Muscle layer of duodenum (tissue), 2 donors: ENCODE results near the gene AAK1.
A peak's percentile ranks its signal among the peaks of the same experiment; 100 is the strongest.
"Not testable (repeated sequence)": the region's sequence is repeated elsewhere in the genome, so short reads cannot be mapped to it uniquely, and the experiment has no call there.

Source experiments
- H3K27ac ChIP-seq: one replicate; pipeline ENCODE4 v1.7.0; 2013; ENCODE audit warnings: mild to moderate bottlenecking, low read length
- H3K27me3 ChIP-seq: one replicate; pipeline ENCODE4 v1.7.0; 2013; ENCODE audit warnings: low read depth, mild to moderate bottlenecking, control low read depth, low read length
- H3K36me3 ChIP-seq, 2 donors: one replicate each; pipeline ENCODE4 v1.7.0; 2013; ENCODE audit warnings: low read length in 2 of 2, control low read depth in 1 of 2, mild to moderate bottlenecking in 1 of 2; ENCODE audit not compliant: insufficient read depth in 2 of 2, control insufficient read depth in 1 of 2
- H3K4me1 ChIP-seq, 2 donors: one replicate each; pipeline ENCODE4 v1.7.0; 2013; ENCODE audit warnings: low read length in 2 of 2, mild to moderate bottlenecking in 2 of 2, control low read depth in 1 of 2, moderate library complexity in 1 of 2; ENCODE audit not compliant: insufficient read depth in 2 of 2, control insufficient read depth in 1 of 2
- H3K4me3 ChIP-seq, 2 donors: one replicate each; pipeline ENCODE4 v1.7.0; 2013; ENCODE audit warnings: low read length in 2 of 2, low read depth in 1 of 2, mild to moderate bottlenecking in 1 of 2
- H3K9me3 ChIP-seq, 2 donors: one replicate each; pipeline ENCODE4 v1.7.0; 2013; ENCODE audit warnings: low read length in 2 of 2, control low read depth in 1 of 2, mild to moderate bottlenecking in 1 of 2; ENCODE audit not compliant: control insufficient read depth in 1 of 2
- donor health status: healthy.

The AAK1 gene

DNA sequence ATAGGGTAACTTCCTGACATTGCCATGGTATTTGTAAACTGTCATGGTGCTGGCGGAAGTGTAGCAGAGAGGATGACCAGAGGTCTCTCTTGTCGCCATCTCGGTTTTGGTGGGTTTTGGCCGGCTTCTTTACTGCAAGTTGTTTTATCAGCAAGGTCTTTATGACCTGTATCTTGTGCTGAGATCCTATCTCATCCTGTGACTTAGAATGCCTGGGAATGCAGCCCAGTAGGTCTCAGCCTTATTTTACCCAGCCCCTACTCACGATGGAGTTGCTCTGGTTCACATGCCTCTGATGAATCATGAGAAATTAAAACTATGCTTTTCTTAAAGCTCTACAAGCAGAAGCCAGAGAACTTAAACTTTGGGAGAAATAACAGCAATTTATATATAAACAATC lies 193.6 kb downstream of the AAK1 start:
- H3K27me3 ChIP-seq = no peaks in the 10 kb centered on the region
- H3K27ac ChIP-seq = no peak overlapping the region
- H3K4me3 ChIP-seq = no peak overlapping the region
- no peaks in the 10 kb centered on the region for H3K36me3 ChIP-seq
- H3K4me1 ChIP-seq = no peaks in the 10 kb centered on the region
- no peaks in the 10 kb centered on the region for H3K9me3 ChIP-seq

DNA sequence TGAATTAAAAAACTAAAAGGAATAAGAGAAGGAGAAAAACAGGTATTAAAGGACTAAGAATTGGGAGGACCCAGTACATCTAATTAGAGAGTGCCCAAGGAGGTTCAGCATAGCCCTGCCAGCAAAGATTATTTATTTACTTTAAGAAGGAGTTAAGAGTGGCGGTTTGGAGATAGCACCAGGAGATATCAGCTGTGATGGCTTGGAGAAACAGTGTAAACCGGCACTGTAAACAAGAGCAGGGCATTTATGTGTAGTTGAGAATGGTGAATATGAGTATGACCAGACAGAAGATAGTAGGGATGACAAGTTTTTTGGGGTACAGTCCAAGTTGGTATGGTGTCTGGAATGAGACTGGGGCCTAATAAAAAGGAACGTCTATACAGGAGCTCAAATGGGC lies 199.9 kb downstream of the AAK1 start:
- H3K36me3 ChIP-seq, H3K27me3 ChIP-seq, H3K4me3 ChIP-seq, H3K4me1 ChIP-seq, H3K9me3 ChIP-seq, H3K27ac ChIP-seq: not testable (repeated sequence)

DNA sequence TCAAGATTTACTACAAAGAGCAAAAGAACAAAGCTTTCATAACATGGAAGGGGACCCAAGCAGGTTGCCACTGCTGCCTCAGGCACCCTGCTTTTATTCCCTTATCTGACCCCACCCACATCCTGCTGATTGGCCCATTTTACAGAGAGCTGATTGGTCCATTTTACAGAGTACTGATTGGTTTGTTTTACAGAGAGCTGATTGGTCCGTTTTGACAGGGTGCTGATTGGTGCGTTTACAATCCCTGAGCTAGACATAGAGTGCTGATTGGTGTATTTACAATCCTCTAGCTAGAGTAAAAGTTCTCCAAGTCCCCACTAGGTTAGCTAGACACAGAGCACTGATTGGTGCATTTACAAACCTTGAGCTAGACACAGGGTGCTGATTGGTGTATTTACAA lies 204.0 kb downstream of the AAK1 start:
- not testable (repeated sequence) for H3K27me3 ChIP-seq, H3K9me3 ChIP-seq, H3K27ac ChIP-seq, H3K36me3 ChIP-seq, H3K4me3 ChIP-seq
- H3K4me1 ChIP-seq = peaks cover 11 to 12% of the 10 kb centered on the region in 2 donors

DNA sequence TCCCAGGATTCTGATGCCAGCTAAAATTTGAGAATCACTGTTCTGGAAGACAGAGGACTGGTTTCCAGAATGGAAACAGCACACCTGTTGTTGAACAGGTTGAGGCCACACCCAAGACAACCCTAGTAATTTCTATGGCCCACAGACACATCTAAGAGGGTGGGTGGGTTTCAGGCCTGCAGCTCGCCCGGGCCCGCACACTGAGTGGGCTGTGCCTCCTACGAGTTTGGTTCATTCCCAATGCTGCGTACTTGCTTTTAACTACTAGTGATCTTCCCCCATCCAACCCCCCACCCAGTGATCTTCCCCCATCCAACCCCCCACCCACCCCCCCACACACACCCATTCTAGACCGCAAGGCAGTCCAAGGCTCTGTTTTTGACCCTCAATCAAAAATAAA lies 205.0 kb downstream of the AAK1 start:
- Histone ChIP-seq H3K36me3 (peaks cover 0 to 5% of the 10 kb centered on the region in 2 donors), H3K27ac (no peak overlapping the region), H3K4me3 (no peak overlapping the region), H3K4me1 (peaks cover 12 to 13% of the 10 kb centered on the region in 2 donors), H3K9me3 (no peaks in the 10 kb centered on the region), H3K27me3 (no peaks in the 10 kb centered on the region)

DNA sequence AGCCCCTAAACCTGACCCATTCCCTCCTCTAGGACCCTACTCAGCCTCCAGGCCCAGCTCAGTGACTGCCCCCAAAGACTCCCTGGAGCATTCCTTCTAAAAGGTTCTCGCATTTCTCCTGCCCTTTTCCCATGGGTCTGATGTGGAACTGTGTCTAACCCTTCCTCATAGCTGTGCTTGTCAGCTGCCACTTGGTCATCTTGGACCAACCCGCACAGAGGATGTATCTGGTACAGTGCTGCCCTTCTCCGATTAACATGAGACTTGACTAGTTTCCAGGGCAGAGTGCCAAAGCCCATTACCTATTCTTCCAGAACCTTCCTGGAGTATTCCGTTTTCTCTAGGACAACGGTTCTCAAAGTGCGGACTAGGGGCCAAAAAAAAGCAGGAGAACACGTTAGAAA lies 205.8 kb downstream of the AAK1 start:
- Histone ChIP-seq H3K27me3 (no peaks in the 10 kb centered on the region), H3K9me3 (no peaks in the 10 kb centered on the region), H3K36me3 (peaks cover 0 to 5% of the 10 kb centered on the region in 2 donors), H3K4me3 (peak overlapping the region; percentile 89 to 90), H3K27ac (peak overlapping the region; percentile 99), H3K4me1 (peaks cover 12 to 13% of the 10 kb centered on the region in 2 donors)

DNA sequence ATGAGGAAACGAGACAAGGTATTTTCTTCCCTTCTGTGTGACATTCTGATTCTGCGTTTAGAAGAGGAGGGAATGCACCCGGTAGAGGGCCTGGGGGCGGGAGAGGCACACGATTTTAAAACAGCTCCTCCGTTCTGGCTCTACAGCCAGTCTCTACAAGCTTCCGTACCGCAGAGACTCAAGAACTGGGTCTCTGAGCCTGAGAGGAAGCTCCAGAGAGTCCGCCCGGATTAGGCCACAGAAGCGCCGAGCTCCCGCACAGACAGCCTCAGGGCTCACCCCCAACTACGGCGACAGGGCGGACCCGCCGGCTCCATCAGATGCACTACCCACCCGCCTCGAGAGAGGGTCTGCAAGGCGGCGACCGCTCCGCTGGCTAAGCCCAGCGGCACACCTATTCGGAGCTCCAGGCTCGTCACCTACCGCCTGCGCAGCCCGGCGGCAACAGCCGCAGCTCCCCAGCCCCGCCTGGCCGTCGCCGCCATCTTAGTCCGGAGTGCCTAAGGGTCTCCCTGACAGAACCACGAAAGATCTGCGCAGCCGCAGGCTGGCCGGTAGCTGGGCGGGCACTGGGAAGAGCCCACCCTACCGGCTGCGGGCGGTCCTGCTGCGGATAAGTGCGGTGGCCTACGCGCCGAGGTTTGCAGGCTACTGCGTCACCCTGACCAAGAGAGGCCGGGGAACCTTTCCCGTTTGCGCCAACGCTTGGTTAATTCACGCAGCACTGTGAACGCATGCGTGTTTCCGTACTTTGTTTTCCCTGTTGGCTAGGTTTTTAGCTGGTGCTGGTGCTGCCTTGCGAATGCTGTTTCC lies 206.4 kb downstream of the AAK1 start, which contains the start of gene NFU1:
Gene NFU1, minus strand, starts transcription at position 498 of the 813 bp plus-strand sequence. Its CDS starts 13 bp downstream, at position 485.
- H3K4me3 ChIP-seq = peak within 1 kb of the TSS; percentile 89 to 90
- no peaks in the 10 kb centered on the region for H3K27me3 ChIP-seq
- H3K27ac ChIP-seq = peak within 1 kb of the TSS; percentile 99
- peaks cover 0 to 5% of the 10 kb centered on the region in 2 donors for H3K36me3 ChIP-seq
- peaks cover 12 to 13% of the 10 kb centered on the region in 2 donors for H3K4me1 ChIP-seq
- no peaks in the 10 kb centered on the region for H3K9me3 ChIP-seq

DNA sequence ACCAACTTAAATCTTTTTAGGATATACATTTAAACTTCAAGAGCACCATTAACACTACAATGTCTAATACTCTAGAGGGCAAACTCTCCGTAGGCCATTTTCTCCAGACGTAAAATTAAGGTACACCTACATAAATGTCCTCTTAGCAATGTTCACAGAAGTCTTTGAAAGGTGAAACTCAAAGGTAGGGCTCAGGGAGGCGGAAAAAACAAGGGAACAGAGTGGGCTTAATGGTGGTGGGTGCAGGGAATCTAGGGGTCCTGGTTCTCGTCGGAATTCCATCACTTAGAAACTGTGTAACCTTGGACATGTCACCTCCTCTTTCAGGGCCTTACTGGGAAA lies 207.0 kb downstream of the AAK1 start:
- Histone ChIP-seq H3K9me3 (no peaks in the 10 kb centered on the region), H3K27me3 (no peaks in the 10 kb centered on the region), H3K4me1 (peaks cover 12 to 13% of the 10 kb centered on the region in 2 donors), H3K4me3 (peak overlapping the region; percentile 89 to 90), H3K36me3 (peaks cover 0 to 6% of the 10 kb centered on the region in 2 donors), H3K27ac (peak overlapping the region; percentile 99)

DNA sequence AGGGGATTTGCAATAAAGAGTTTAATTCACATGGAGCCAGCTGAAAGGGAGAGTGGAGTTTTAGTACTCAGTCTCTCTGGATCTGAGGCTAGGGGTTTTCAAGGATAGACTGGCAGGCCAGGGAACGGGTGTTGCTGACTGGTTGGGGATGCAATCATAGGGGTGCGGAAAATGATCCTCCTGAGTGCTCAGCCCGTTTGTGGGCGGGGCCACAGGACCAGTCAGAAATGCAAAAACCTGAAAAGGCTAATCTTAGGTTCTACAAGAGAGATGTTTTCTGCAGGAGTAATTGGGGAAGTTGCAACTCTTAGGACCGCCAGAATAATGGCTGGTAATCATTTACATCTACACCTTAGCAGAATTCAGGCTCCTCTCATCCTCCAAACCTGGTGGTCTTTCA lies 208.8 kb downstream of the AAK1 start:
- Histone ChIP-seq H3K4me1 (peaks cover 12 to 13% of the 10 kb centered on the region in 2 donors), H3K36me3 (peaks cover 6 to 11% of the 10 kb centered on the region in 2 donors), H3K9me3 (no peaks in the 10 kb centered on the region), H3K27me3 (no peaks in the 10 kb centered on the region), H3K4me3 (no peak overlapping the region), H3K27ac (no peak overlapping the region)

DNA sequence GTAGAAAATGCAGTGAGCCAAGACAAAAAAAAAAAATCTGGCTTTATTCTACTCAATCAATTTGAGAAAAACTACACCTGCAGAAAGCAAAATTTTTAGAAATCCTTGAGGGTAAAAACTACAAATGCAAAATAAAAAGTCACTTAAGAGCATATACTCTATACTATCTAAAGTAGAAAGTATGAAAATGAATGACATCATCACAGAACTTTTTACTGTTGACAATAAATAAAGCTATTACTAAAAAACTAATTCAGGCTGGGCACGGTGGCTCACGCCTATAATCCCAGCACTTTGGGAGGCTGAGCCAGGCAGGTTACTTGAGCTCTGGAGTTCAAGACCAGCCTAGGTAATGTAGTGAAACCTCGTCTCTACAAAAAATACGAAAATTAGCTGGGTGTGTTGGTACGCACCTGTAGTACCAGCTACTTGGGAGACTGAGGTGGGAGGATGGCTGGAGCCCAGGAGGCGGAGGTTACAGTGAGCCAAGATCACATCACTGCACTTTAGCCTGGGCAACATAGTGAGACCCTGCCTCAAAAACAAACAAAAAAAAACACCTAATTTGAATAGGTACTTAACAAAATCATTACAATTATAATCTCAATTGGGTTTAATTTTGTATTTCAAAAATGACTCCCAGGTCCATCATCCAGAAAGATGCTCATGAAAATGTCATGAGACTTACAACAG lies 213.9 kb downstream of the AAK1 start:
- H3K4me3 ChIP-seq = no peak overlapping the region
- H3K27me3 ChIP-seq = no peaks in the 10 kb centered on the region
- peaks cover 10 to 12% of the 10 kb centered on the region in 2 donors for H3K36me3 ChIP-seq
- no peak overlapping the region for H3K27ac ChIP-seq
- peaks cover 0 to 3% of the 10 kb centered on the region in 2 donors for H3K4me1 ChIP-seq
- H3K9me3 ChIP-seq = no peaks in the 10 kb centered on the region

DNA sequence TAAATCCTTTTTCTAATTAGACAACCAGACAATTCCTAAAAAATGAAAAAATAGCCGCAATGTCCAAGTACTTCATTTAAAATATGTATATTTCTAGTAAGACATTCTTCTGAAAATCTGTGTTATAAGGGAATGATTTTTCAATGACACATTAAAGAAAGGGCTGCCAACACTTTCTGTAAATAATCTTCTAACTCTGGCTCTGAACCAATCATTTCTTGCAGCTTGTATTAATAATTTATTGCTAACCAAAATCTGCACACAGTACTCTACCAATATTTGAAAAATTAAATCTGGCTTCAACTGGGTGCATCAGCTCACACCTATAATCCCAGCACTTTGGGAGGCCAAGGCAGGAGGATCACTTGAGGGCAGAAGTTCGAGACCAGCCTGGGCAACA lies 214.6 kb downstream of the AAK1 start:
- H3K27ac ChIP-seq = no peak overlapping the region
- peaks cover 10 to 12% of the 10 kb centered on the region in 2 donors for H3K36me3 ChIP-seq
- no peaks in the 10 kb centered on the region for H3K4me1 ChIP-seq
- H3K9me3 ChIP-seq = no peaks in the 10 kb centered on the region
- no peaks in the 10 kb centered on the region for H3K27me3 ChIP-seq
- no peak overlapping the region for H3K4me3 ChIP-seq

DNA sequence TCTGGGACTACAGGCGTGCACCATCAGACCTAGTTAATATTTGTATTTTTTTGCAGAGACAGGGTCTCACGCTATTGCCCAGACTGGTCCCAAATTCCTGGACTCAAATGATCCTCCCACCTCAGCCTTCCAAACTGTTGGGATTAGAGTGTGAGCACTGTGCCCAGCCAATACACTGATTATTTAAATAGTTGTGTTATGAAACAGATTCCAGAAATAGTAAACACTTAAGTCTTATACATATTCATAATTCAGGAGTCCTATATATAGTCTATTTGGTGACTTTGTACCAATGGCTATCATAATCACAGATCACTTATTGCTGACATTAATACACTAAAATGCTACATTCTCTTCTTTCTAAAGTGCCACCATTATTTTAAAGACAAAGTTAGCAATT lies 219.1 kb downstream of the AAK1 start:
- Histone ChIP-seq H3K9me3 (no peaks in the 10 kb centered on the region), H3K4me1 (no peaks in the 10 kb centered on the region), H3K27ac (no peak overlapping the region), H3K4me3 (no peak overlapping the region), H3K27me3 (no peaks in the 10 kb centered on the region), H3K36me3 (peaks cover 4 to 7% of the 10 kb centered on the region in 2 donors)
